Measurements from ENCODE around the gene SH3GL1. TPM values are rescaled to one million over a fixed set of nuclear protein-coding genes. Genes with fewer than 3 reads are reported as not detected.

The SH3GL1 gene
- total RNA-seq, 1 experiment from 2014 or later, result 108 TPM

- Histone ChIP-seq H3K27ac (ENCODE audit: low read depth, low read length, poor library complexity, severe bottlenecking) (no peak overlapping the region), H3K36me3 (ENCODE audit: insufficient read depth, low read length, poor library complexity, severe bottlenecking) (peaks cover 84% of the 10 kb centered on the region), H3K27me3 (replicated peaks; ENCODE audit: insufficient read depth, low read depth, low read length, poor library complexity) (no peaks in the 10 kb centered on the region), H3K4me3 (ENCODE audit: low read depth, low read length, poor library complexity, severe bottlenecking) (no peak overlapping the region), H3K4me1 (ENCODE audit: insufficient read depth, low read length, poor library complexity, severe bottlenecking) (no peaks in the 10 kb centered on the region), H3K9me3 (ENCODE audit: low read depth, low read length, poor library complexity, severe bottlenecking) (no peaks in the 10 kb centered on the region)
- no TSS peak for BruUV-seq (replicated peaks)
- ChIA-PET POLR2A (ENCODE audit: low non-redundant PET) (no interaction called here), CTCF (no interaction called here)
- TF ChIP-seq CTCF (conservative IDR thresholded peaks at IDR 0.05; ENCODE audit: low read depth, low read length) (no peak), EZH2 (IDR thresholded peaks at IDR 0.05; ENCODE audit: borderline replicate concordance, low read depth, low read length, poor library complexity, severe bottlenecking) (no peak)
- no peak for DNase-seq (ENCODE audit: low spot score)
- intact Hi-C loops (cut with micrococcal nuclease; ENCODE audit: unreplicated experiment), result no loop called here
Observed at GRCh38 chr19:4431808-4432674, 31.7 kb upstream of the SH3GL1 start.

- no peaks in the 10 kb centered on the region for H3K9me3 ChIP-seq (ENCODE audit: low read depth, low read length, poor library complexity, severe bottlenecking)
- intact Hi-C loops (cut with micrococcal nuclease; ENCODE audit: unreplicated experiment), result no loop called here
- ChIA-PET CTCF (no interaction called here), POLR2A (ENCODE audit: low non-redundant PET) (no interaction called here)
- no peak for DNase-seq (ENCODE audit: low spot score)
- H3K36me3 ChIP-seq (ENCODE audit: insufficient read depth, low read length, poor library complexity, severe bottlenecking), result peaks cover 81% of the 10 kb centered on the region
- no TSS peak for BruUV-seq (replicated peaks)
- no peak for TF ChIP-seq EZH2 (IDR thresholded peaks at IDR 0.05; ENCODE audit: borderline replicate concordance, low read depth, low read length, poor library complexity, severe bottlenecking)
- no peak for TF ChIP-seq CTCF (conservative IDR thresholded peaks at IDR 0.05; ENCODE audit: low read depth, low read length)
- no peak overlapping the region for H3K27ac ChIP-seq (ENCODE audit: low read depth, low read length, poor library complexity, severe bottlenecking)
- no peaks in the 10 kb centered on the region for H3K27me3 ChIP-seq (replicated peaks; ENCODE audit: insufficient read depth, low read depth, low read length, poor library complexity)
- H3K4me3 ChIP-seq (ENCODE audit: low read depth, low read length, poor library complexity, severe bottlenecking), result no peak overlapping the region
- no peaks in the 10 kb centered on the region for H3K4me1 ChIP-seq (ENCODE audit: insufficient read depth, low read length, poor library complexity, severe bottlenecking)
Observed at GRCh38 chr19:4431296-4431695, 30.9 kb upstream of the SH3GL1 start.

GRCh38 chr19:4430760-4431159, 30.4 kb upstream of the SH3GL1 start:
- intact Hi-C loops (cut with micrococcal nuclease; ENCODE audit: unreplicated experiment), result no loop called here
- Histone ChIP-seq H3K36me3 (ENCODE audit: insufficient read depth, low read length, poor library complexity, severe bottlenecking) (peaks cover 78% of the 10 kb centered on the region), H3K4me3 (ENCODE audit: low read depth, low read length, poor library complexity, severe bottlenecking) (no peak overlapping the region), H3K27ac (ENCODE audit: low read depth, low read length, poor library complexity, severe bottlenecking) (no peak overlapping the region), H3K27me3 (replicated peaks; ENCODE audit: insufficient read depth, low read depth, low read length, poor library complexity) (no peaks in the 10 kb centered on the region), H3K9me3 (ENCODE audit: low read depth, low read length, poor library complexity, severe bottlenecking) (no peaks in the 10 kb centered on the region), H3K4me1 (ENCODE audit: insufficient read depth, low read length, poor library complexity, severe bottlenecking) (no peaks in the 10 kb centered on the region)
- TF ChIP-seq EZH2 (IDR thresholded peaks at IDR 0.05; ENCODE audit: borderline replicate concordance, low read depth, low read length, poor library complexity, severe bottlenecking) (no peak), CTCF (conservative IDR thresholded peaks at IDR 0.05; ENCODE audit: low read depth, low read length) (no peak)
- no peak for DNase-seq (ENCODE audit: low spot score)
- CTCF ChIA-PET, result no interaction called here
- POLR2A ChIA-PET (ENCODE audit: low non-redundant PET), result no interaction called here
- no TSS peak for BruUV-seq (replicated peaks)
